B cell (primary cell): Measurements from ENCODE around the gene HOXB9. TPM values are rescaled to one million over a fixed set of nuclear protein-coding genes. Genes with fewer than 3 reads are reported as not detected.

Source experiments
- ATAC-seq: fragments of 200-7000 bp; cut with Tn5 transposase; one replicate; pipeline ENCODE4 v1.10.0; 2021; ENCODE audit warnings: low read depth, mild to moderate bottlenecking, moderate number of reproducible peaks, moderate library complexity
- CTCF ChIA-PET: fragments of 350-600 bp; sonication (Branson Sonifier 250); formaldehyde crosslinking; loops from one replicate; lab custom pipeline; 2021; ENCODE audit warnings: antibody characterized with exemption, inconsistent platforms; lab: Charles Lee
- POLR2A ChIA-PET: fragments of 350-600 bp; sonication (Branson Sonifier 250); formaldehyde crosslinking; loops from one replicate; lab custom pipeline; 2021; ENCODE audit warnings: antibody characterized with exemption; lab: Charles Lee
- DNase-seq: peaks from one replicate; pipeline ENCODE4 v3.0.0; 2013
- H2AFZ ChIP-seq: 2 replicates; pipeline ENCODE4 v1.6.1; 2012; ENCODE audit warnings: mild to moderate bottlenecking, low read depth, low read length; ENCODE audit not compliant: insufficient read depth, poor library complexity, severe bottlenecking
- H3K27ac ChIP-seq, 2 donors: 1 replicate in 1 of 2; 2 replicates in 1 of 2; pipeline ENCODE4 v1.5.1; 2012 to 2013; ENCODE audit warnings: low read length in 2 of 2, mild to moderate bottlenecking in 2 of 2, moderate library complexity in 1 of 2
- H3K27me3 ChIP-seq, 4 experiments: fragments of 200-600 bp in 1 of 4; sonication (generic) in 1 of 4; replicated peaks in 1 of 4; 1 replicate in 2 of 4; 2 replicates in 2 of 4; pipeline versions ENCODE4 v1.6.1 to v1.7.0; 2013 to 2016; ENCODE audit warnings: low read length in 3 of 4, mild to moderate bottlenecking in 2 of 4, mixed read lengths in 1 of 4, moderate library complexity in 1 of 4; ENCODE audit not compliant: insufficient read depth in 4 of 4, control insufficient read depth in 3 of 4; ENCODE audit errors: control extremely low read depth in 1 of 4
- H3K36me3 ChIP-seq, 2 experiments: replicated peaks in 1 of 2; 1 replicate in 1 of 2; 2 replicates in 1 of 2; pipeline versions ENCODE4 v1.6.1 to v1.7.1; 2013; ENCODE audit warnings: low read length in 1 of 2; ENCODE audit not compliant: insufficient read depth in 2 of 2, control insufficient read depth in 1 of 2; ENCODE audit errors: control extremely low read depth in 1 of 2, extremely low read depth in 1 of 2
- H3K4me1 ChIP-seq, 2 donors: fragments of 200-600 bp in 1 of 2; sonication (generic) in 1 of 2; 1 replicate in 1 of 2; 2 replicates in 1 of 2; pipeline versions ENCODE4 v1.5.1 to v1.6.1; 2013 to 2017; ENCODE audit warnings: low read length in 2 of 2; ENCODE audit not compliant: control insufficient read depth in 2 of 2, insufficient read depth in 2 of 2
- H3K4me2 ChIP-seq: replicated peaks from 2 replicates; pipeline ENCODE3; 2012; ENCODE audit warnings: mild to moderate bottlenecking, low read depth, low read length; ENCODE audit not compliant: poor library complexity, severe bottlenecking
- H3K4me3 ChIP-seq, 5 experiments: fragments of 200-600 bp in 1 of 5; sonication (generic) in 1 of 5; 1 replicate in 3 of 5; 2 replicates in 2 of 5; pipeline versions ENCODE4 v1.5.1 to v1.7.0; 2011 to 2016; ENCODE audit warnings: low read length in 4 of 5, mild to moderate bottlenecking in 4 of 5, low read depth in 2 of 5, control low read depth in 1 of 5, moderate library complexity in 1 of 5; ENCODE audit not compliant: insufficient read depth in 1 of 5; ENCODE audit errors: control extremely low read depth in 1 of 5, extremely low read depth in 1 of 5
- H3K79me2 ChIP-seq: fragments of 200-600 bp; sonication (generic); one replicate; pipeline ENCODE4 v1.6.0; 2016; ENCODE audit warnings: low read length; ENCODE audit not compliant: control insufficient read depth, insufficient read depth
- H3K9ac ChIP-seq: fragments of 200-600 bp; sonication (generic); 2 replicates; pipeline ENCODE4 v1.6.1; 2017; ENCODE audit warnings: mild to moderate bottlenecking, low read length, moderate library complexity
- H3K9me3 ChIP-seq, 3 donors: one replicate each; pipeline versions ENCODE4 v1.6.1 to v1.7.1; 2013; ENCODE audit warnings: low read length in 2 of 3; ENCODE audit not compliant: control insufficient read depth in 2 of 3, insufficient read depth in 1 of 3; ENCODE audit errors: control extremely low read depth in 1 of 3
- H4K20me1 ChIP-seq: 2 replicates; pipeline ENCODE4 v1.6.0; 2012; ENCODE audit warnings: mild to moderate bottlenecking, low read length; ENCODE audit not compliant: insufficient read depth, control insufficient read depth, poor library complexity, severe bottlenecking
- H3K27ac Mint-ChIP-seq: one replicate; pipeline ENCODE4 v1.8.0; 2021; ENCODE audit warnings: mixed read lengths
- H3K27me3 Mint-ChIP-seq: one replicate; pipeline ENCODE4 v1.8.0; 2021; ENCODE audit warnings: mixed read lengths
- H3K4me1 Mint-ChIP-seq: one replicate; pipeline ENCODE4 v1.8.0; 2021; ENCODE audit warnings: mixed read lengths
- H3K4me3 Mint-ChIP-seq: one replicate; pipeline ENCODE4 v1.8.0; 2021; ENCODE audit warnings: mixed read lengths
- H3K9me3 Mint-ChIP-seq: one replicate; pipeline ENCODE4 v1.8.0; 2022; ENCODE audit warnings: mixed read lengths; ENCODE audit not compliant: insufficient read depth
- CTCF ChIP-seq: fragments of 200-600 bp; IDR thresholded peaks from one replicate; pipeline ENCODE4 v1.8.0; 2022; ENCODE audit warnings: antibody characterized with exemption, mild to moderate bottlenecking
- EZH2 ChIP-seq: IDR thresholded peaks from 2 replicates; pipeline ENCODE4 v1.6.1; 2012; ENCODE audit warnings: borderline replicate concordance, low read depth, mild to moderate bottlenecking, moderate library complexity, low read length; ENCODE audit not compliant: insufficient read depth, poor library complexity, severe bottlenecking
- WGBS: methylation state at CpG from one replicate; pipeline ENCODE4 v1.1.5; 2013; ENCODE audit warnings: missing lambda C conversion rate; ENCODE audit not compliant: insufficient coverage; 5-methylcytosine and 5-hydroxymethylcytosine counted together
- intact Hi-C: fragments of 100-400 bp; cut with micrococcal nuclease; formaldehyde crosslinking; loops from one replicate; pipeline ENCODE4 v1.10.0; 2022
- polyA plus RNA-seq: library from polyadenylated mRNA; depleted of rRNA; stranded (reverse); fragments of >200 nt; gene quantifications from 2 replicates; pipeline ENCODE4 v1.2.3, GENCODE V29; 2012
- total RNA-seq, 2 donors: library from RNA; stranded (reverse); fragments of 120-200 nt in 1 of 2; gene quantifications; 1 replicate in 1 of 2; 2 replicates in 1 of 2; pipeline versions ENCODE4 v1.2.3 to v1.2.4, GENCODE V29; 2013 to 2022

HOXB9 gene
- total and polyA plus RNA-seq, 2 donors (not counting 1 experiment from before 2014, with no cell fraction given), result 0.07 TPM; not detected in 1

GRCh38 chr17:48616717-48617470 is 9.3 kb downstream of the HOXB9 start:
- no peak overlapping the region for H3K9ac ChIP-seq
- H3K4me1 Mint-ChIP-seq, result peaks cover 39% of the 10 kb centered on the region

More at GRCh38 chr17:48616717-48617470, 9.3 kb downstream of the HOXB9 start:
- Histone ChIP-seq H3K36me3 (no peaks in the 10 kb centered on the region), H3K9me3 (peaks cover 0 to 25% (median 0%) of the 10 kb centered on the region in 3 donors), H3K4me1 (peaks cover 47 to 63% of the 10 kb centered on the region in 2 donors), H4K20me1 (no peaks in the 10 kb centered on the region), H3K4me2 (no peak overlapping the region), H2AFZ (no peak overlapping the region), H3K27ac (no peak overlapping the region), H3K4me3 (no peak overlapping the region), H3K27me3 (peaks cover 0 to 95% (median 65%) of the 10 kb centered on the region in 4 experiments), H3K79me2 (no peaks in the 10 kb centered on the region)
- H3K27ac Mint-ChIP-seq, result no peak overlapping the region
- no peak for ATAC-seq
- no peak for DNase-seq
- intact Hi-C loops, result no loop called here
- H3K9me3 Mint-ChIP-seq, result no peaks in the 10 kb centered on the region
- WGBS, result 87% methylated on average over 6 of the region's 15 CpGs
- TF ChIP-seq CTCF, result no peak
- TF ChIP-seq EZH2, result no peak
- CTCF ChIA-PET, result interaction anchor here (0.6 to 2.6 kb wide), 7 partner anchors 9 to 354 kb away, joined by 3 to 34 read pairs (median 7); partner anchors contain the start of gene HOXB9
- POLR2A ChIA-PET, result no interaction called here
- peaks cover 81% of the 10 kb centered on the region for H3K27me3 Mint-ChIP-seq
- H3K4me3 Mint-ChIP-seq, result no peak overlapping the region
